Activated T-cell treated with anti-CD3 and anti-CD28 coated beads for 48 hours (primary cell): Measurements from ENCODE around the gene ECE2.

Experiments
- DNase-seq: peaks from one replicate; pipeline ENCODE4 v3.0.0-alpha.2; 2020; ENCODE audit warnings: low read depth

ECE2 gene

DNA sequence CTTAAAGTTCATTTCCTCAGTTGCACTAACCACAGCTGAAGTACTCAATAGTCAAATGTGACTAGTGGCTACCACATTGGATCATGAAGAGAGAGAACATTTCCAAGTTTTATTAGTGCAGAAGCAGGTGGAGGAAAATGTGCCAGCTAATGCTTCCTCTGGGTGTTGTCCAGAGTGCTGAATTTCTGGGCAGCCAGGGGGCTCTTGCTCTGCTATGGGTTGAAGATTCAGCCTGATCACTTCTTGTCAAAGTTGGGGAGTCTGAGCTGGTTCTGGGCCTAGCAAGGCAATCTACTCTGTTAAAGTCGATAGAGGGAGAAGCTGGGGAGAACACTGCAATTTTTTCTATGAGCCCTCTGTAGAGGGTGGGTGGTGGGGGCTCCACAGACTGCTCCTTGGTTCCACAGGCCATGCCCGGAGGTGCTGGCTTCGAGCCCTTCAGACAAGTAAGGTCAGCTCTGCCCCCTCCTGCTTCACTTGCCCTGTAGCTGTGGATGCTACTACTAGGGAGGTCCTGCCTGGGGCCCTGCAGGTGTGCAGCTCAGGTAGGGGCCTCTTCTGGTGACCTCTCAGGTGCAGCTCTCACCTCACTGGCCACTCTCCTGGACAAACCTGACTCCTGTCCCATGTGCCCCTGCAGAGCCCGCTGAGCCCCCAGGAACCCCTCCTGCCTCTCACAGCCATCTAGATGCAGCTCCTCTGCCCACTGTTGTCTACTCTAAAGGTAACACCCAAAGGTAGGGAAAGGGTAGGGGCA is 35.3 kb upstream of the ECE2 start:
- DNase-seq: no peak

- no peak for DNase-seq
These were observed 34.7 kb upstream of the ECE2 start for GRCh38 chr3:184241141-184241446.

- no peak for DNase-seq
These were observed 34.1 kb upstream of the ECE2 start for GRCh38 chr3:184241447-184242296.

DNA sequence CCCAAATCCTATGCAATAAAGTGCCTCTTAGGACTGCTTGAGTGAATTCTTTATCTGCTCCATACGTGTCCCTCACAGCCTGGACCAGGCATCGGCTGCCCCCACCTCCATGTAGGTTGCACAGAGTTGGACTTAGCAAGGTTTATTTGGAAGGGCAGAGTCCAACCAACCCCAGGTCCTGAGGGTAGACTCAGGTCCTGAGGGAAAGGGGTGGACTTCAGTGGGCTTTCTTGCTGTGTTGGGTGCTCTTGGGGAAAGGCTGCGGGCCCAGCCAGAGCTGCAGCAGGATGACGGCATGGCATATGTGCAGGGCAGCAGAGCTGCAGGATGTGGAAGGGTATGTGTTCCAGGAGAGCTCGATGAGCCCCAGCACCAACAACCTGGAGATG is 33.5 kb upstream of the ECE2 start:
- DNase-seq: no peak

- peak; percentile 85 for DNase-seq
These were observed 27.1 kb upstream of the ECE2 start, which contains the start of gene ALG3 for GRCh38 chr3:184248454-184249411. TSS of gene ALG3 (minus strand) at chr3:184248962. CDS start at chr3:184248940, 22 bp downstream.

GRCh38 chr3:184249412-184250166 is 26.2 kb upstream of the ECE2 start, which contains the start of gene EEF1AKMT4:
TSS of gene EEF1AKMT4 (plus strand) at chr3:184249672. CDS start at chr3:184249695, 23 bp downstream.
- peak; percentile 95 for DNase-seq

GRCh38 chr3:184250167-184250828 is 25.5 kb upstream of the ECE2 start:
- peak; percentile 87 for DNase-seq

DNA sequence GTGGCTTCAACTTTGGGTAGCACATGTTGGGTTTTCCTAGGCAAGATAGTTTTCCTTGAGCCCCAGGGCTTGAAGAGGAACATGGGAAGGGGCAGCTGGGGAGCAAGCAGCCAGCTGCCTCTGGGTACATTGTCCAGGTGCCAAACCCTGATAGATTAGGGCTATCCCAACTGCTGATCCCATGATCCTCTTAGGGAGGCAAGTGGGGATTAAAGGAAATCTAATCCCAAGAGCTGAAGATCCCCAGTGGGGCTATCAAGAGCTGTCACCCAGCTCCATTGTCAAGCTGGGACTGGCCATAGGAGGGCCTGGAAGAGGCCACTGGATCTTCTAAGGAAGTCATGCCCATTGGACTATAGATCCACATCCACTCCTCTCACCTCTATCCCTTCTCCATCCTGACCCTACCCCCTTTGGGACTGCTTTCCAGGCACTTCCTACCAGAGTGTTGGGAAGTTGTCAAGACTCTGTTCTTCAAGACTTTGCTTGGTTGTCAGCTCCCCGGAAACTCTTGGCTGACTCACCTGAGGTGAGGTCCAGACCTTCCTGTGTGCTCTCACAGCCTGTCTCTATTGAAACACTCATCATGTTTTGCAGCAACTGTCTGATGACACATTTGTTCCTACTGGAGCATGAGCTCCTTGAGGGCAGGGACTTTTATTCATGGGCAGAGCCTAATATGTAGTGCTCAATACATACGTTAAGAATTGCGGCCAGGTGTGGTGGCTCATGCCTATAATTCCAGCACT is 20.4 kb upstream of the ECE2 start:
- DNase-seq: no peak

DNA sequence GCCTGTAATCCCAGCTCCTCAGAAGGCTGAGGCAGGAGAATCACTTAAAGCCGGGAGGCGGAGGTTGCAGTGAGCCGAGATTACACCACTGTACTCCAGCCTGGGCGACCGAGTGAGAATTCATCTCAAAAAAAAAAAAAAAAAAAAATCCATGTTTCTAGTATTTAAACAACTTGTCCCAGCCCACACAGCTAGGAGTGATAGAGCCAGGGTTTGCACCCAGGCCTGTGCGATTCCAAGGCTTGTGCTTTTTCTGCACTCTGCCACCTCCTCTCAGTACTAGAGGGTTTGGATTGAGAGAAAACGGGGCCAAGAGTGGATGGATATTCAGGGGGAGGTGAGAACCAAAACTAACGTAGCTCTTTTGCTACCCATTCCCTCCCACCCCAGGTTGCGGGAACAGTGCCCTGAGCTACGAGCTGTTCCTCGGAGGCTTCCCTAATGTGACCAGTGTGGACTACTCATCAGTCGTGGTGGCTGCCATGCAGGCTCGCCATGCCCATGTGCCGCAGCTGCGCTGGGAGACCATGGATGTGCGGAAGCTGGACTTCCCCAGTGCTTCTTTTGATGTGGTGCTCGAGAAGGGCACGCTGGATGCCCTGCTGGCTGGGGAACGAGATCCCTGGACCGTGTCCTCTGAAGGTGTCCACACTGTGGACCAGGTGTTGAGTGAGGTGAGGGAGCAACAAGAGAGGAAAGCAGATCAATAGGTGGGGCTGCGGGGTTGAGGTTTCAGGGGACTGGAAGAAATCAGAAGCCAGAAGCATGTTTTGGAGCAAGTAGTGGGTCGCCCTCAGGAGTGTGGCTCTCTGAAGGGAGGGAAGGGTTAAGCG is 18.5 kb upstream of the ECE2 start:
- no peak for DNase-seq

DNA sequence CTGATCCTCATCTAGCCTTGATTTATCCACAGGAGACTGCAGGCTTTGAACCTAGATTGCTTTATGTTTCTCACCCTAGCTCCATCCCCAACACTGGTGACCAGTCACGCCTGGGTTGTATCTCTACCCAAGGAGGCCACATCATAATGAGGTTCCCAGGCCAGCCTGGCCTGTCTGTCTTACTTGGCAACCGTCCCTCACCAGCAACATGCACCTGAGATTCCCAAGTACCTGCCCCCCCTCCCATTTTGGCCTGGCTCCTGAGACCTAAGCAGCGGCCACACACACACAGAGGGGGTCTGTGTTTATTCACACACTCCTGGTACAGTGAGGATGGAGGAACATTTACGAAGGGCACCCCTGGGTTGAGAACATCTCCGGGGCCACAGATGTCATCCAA is 16.9 kb upstream of the ECE2 start:
- no peak for DNase-seq

DNA sequence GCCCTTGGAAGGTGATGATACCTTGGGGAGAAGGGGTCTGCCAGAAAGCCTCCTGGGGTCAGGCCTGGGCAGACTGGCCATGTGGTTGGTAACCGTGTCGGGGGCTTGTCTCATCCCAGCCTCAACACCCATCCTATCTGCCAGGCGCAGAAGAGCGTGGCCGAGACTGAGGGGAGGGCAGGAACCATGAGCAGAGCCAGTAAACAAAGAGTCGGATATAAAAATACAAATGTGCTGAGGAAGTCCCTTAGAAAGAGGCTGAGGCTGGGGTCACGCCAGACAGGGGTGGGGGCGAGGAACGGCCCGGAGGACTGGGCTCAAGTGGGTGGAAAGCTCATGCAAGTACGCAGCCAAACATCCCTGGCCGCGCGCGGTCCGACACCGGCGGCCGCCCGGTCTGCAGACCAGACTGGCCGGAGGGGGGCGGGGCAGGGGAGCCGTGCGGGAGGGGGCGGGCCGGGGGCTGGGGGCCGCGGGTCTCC is 16.4 kb upstream of the ECE2 start:
- DNase-seq: no peak

DNA sequence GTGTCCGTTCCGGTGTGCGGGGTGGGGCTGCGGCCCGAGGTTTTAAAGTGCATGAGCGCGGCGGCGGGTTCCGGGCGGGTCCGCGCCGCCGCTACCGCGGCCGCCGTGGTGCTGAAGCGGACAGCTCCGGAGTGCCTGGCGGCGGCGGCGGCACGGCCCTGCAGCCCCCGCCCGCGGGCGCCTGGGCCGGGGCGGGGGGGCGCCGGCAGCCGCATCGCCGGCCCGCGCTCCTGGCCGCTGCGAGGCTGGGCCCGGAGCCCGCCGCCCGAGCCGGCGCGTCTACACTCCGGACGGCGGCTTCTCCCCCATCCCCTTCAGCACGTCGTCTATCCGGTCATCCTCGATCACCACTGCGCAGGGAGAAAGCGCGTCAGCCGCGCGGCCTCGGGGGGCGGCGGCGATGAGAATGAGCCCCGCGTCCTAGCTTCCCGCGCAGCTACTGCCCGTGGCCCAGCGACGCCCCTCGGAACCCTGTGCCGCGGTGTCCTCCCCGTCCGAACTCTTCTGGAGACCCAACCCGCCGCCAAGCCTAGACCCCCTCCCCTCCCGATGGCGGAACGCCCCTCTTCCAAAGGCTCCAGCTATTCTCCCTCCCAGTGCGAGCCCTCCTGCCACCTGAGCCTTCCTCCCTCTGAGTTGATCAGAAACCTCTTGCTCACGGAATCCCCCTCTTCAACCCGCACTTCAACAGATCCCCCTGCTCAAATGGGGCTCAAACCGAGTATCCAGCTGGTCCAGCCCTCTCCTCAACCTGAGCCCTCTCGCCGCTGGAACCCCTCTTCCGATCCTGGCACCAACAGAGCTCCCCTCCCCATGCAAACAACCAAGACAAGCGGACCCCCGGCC is 15.7 kb upstream of the ECE2 start:
- no peak for DNase-seq

GRCh38 chr3:184260724-184261269 is 15.0 kb upstream of the ECE2 start:
- DNase-seq: no peak

DNA sequence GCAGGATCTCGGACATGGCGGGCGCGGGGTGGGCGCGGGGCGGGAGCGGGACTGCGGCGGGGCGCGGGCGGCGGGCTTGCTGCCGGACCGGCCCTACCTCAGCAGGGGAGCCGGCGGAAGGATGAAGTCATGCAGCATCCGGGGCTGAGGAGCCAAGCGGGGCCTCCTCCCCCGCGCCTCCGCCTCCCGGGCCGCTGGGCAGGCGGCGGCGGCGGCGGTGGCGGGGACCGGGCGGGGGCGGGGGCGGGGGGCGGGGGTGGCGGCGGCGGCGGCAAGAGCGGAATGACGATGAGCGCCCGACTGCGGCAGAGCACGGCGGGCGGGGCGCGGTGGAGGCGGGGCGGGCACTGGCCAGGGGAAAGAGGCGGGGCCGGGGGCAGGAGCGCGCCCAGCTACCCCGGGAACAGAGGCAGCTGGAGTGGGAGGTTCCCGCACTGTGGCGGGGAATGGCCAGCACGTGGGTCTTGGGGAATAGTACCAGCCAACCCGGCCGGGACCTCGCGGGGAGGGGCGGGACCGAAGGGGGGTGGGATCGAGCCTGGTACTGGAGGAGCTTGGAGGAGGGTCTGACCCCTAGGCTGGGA is 14.5 kb upstream of the ECE2 start, which contains the start of gene CAMK2N2:
TSS of gene CAMK2N2 (minus strand) at position 284 of the 584 bp plus-strand sequence. CDS start at position 16, 268 bp downstream.
- DNase-seq: peak; percentile 55

- DNase-seq: no peak
These were observed 13.7 kb upstream of the ECE2 start for GRCh38 chr3:184261854-184262763.

- no peak for DNase-seq
These were observed 13.1 kb upstream of the ECE2 start for GRCh38 chr3:184262764-184263179.
